ENCODE measurements around the gene CCNT1.
"Not testable (repeated sequence)": the region's sequence is repeated elsewhere in the genome, so short reads cannot be mapped to it uniquely, and the experiment has no call there.

The CCNT1 gene

DNA sequence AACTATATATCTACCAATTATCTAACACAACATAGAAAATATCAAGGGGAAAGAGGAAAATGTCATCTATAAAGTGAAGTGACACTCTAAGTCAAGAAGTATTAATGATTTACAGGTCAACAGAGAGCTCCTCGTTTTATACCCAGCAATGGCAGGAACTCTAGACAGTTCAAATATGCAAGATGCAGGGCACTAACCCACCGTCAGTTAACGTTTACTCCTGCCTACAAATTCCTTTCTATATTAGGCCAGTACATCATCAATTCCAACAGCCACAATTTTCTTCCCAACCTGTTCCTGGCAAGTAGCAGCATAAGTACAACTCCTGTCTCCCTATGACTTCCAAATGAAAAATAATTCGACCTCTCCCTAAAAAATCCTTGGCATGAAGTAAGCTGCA lies 25.5 kb downstream of the CCNT1 start:
- DNase-seq, result no peak

DNA sequence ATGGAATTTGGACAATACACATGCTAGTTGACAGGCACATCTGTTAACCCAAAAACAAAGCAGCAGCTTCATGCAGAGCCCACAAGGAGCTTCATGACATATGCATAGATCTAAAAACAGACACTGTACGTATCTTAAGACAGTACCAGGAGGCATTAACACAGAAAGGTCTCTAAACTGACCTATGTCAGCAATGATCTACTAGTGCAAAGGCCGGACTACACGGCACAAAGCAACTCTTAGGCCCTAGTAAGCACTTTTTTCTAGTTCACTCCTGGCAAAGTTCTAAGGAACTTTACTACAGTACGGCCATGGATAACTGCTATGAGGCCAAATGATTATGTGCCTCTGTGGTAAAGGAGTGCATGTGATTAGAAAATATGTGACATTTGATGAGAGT lies 26.1 kb downstream of the CCNT1 start:
- no peak for DNase-seq

DNA sequence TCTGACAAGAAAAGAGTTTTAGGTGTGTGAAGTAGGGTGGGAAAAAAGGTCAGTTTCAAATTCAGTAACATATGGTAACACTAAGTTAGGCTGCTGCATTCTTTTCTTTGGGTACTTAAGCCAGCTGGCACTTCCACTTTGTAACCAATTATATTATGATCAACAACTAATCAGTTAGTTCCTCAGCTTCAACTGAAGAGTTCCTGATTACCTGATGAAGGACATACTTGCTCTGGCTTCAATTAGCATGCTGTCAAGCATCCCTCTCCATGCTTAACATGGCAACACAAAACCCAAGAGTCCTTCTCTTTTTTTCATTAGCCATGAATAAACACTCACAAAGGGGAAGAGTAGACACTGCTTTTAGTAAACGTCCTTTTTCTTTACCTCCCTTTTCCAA lies 27.7 kb downstream of the CCNT1 start:
- DNase-seq, result no peak

DNA sequence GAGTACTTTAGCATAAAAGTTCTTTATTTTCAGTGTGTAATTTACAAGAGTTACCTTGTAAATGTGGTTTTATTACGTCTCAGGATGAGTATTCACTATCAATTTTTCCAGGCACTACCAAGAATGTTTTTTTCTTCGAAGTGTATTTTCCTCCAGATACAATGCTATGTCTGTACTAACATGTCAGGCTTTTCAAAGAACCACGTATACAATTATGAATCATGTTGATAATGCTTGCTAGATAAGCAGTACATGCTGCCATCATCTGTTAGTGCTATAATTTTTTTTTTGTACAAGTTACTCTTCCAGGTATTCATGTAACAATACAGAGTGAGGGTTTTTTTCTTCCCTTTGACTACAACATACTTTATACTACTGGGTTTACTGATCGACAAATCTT lies 28.9 kb downstream of the CCNT1 start:
- no peak for DNase-seq

DNA sequence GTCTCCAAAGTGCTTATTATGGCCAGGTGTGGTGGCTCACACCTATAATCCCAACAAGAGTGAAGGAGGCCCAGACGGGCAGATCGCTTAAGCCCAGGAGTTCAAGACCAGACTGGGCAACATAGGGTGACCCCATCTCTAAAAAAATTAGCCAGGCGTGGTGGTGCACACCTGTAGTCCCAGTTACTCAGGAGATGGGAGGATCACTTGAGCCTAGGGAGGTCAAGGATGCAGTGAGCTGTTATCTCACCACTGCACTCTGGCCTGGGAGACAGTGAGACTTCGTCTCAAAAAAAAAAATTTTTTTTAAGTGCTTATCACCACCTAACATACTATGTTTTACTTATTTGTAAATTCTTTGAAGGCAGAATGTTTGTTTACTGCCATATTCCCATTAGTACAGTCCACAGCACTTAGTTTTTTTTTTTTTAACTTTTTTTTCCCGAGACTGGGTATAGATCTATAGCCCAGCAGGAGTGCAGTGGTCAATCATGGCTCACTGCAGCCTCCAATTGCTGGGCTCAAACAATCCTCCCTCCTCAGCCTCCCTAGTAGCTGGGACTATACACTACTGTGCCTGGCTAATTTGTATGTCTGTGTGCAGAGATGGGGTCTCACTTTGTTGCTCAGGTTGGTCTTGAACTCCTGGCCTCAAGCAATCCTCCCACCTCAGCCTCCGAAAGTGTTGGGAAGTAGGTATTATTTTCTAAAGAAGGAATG lies 29.7 kb downstream of the CCNT1 start:
- DNase-seq, result no peak

DNA sequence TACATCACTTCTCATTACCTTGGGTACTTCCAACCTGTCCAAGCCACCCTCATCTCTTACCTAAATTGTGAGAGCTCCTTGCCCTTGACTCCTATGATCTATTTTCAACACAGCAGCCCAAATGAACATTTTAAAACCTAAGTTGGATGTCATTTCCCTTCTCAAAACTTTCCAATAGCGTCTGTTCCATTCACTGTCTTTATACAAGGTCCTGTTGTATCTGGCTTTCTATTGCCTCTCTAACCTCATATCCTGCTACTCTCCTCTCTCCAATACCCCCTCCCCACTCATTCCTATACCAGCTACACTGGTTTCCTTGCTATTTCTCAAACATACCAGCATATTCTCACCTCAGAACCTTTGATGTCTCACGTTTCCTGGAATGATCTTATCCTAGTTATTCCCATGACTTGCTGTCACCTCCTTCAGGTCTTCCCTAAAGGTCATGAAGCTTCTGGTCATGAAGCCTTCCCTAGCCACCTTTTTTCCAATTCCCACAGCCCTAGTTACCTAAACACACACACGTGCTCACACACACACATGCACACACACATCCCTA lies 30.4 kb downstream of the CCNT1 start:
- no peak for DNase-seq

DNA sequence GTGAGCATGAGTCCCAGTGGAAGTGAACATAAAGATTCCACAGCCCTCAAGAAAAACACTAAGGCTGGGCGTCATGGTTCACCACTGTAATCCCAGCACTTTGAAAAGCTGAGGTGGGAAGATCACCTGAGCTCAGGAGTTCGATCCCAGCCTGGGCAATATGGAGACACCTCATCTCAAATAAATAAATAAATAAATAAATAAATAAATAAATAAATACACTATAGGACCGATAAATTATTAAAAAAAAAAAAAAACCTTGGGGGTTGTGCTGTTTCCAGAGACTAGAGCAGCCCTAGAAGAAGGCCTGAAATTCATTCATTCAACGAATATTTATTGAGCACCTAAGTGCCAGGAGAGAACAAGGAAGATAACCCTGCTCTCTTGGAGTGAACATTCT lies 33.0 kb downstream of the CCNT1 start:
- no peak for DNase-seq

DNA sequence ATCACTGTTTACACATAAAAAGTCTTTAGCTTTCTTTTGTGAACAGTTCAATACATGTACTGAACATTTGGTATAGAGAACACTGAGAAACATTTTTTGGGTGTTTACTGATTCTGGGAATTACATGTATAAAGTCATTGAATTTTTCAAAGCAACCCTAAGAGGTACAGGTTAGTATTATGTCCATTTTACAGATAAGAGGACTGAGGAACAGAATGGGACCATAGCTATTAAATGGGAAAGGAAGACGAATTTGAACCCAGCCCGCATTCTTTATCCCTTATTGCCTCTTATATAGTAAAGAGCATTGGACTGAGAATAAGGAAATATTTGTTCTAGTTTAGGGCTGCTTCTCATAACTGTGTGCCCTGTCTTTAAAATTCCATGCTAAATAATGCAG lies 33.6 kb downstream of the CCNT1 start:
- DNase-seq, result no peak

DNA sequence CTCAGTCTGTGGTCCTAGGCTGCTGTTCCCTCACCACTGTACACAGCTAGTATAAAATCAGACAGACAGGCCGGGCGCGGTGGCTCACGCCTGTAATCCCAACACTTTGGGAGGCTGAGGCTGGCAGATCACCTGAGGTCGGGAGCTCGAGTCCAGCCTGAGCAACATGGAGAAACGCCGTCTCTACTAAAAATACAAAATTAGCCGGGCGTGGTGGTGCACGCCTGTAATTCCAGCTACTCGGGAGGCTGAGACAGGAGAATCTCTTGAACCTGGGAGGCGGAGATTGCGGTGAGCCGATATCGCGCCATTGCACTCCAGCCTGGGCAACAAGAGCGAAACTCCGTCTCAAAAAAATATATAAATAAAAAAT lies 34.0 kb downstream of the CCNT1 start:
- DNase-seq, result not testable (repeated sequence)

DNA sequence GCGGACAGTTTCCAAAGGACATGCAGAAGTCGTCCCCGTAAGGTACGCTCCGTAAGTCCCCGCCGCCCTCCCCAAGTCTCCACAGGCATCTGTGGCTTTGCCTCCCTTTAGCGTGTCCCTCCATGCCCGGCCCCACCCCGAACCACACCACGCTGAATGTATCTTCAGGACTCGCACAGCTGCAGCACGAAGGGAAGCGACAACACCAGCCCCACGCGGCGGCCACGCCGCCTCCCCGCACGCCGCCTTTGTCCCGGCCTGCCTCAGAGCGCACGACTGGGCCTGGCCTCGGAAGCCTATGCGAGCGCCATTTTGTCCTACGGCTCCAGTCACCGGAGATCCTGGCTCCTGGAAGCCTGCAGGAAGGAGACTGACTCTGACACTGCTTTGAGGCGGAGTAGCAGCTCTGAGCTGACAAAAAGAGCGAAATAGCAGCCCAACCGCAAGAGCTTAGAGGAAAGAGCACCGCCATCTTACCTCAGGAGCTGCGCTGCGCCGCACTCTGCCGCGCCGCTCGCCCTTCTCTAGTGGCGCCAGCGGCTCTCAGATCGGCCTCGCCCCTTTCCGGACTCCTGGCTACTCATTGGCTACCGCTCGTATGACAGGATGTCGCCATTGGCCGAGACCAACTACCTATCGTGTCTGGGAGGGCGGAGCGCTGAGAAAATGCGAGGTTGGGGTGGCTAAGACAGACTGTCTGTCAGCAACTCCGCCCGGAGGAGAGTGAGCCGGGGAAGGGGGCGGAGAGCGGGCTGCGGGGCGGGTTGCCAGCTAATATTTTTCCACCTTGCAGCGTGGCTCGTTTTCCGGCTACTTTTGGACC lies 34.6 kb downstream of the CCNT1 start, which contains the start of gene KANSL2:
TSS of gene KANSL2 (minus strand) at position 529 of the 823 bp plus-strand sequence. CDS start 606 bp downstream, outside the sequence.
- peak; percentile 96 for DNase-seq

DNA sequence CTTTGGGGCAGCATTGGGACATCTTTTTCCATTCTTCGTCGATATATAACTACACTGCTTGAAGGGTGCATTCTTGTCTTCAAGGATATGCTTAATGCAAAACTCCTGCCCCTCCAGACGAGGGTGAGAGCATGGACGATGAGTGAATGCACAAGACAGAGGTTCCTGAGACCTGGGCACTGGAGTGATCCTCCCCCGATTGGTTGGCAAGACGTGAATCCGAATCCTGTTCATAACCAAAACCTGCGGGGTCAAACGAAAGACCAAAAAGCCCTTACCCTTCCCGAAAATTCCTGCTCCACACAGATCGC lies 35.2 kb downstream of the CCNT1 start:
- no peak for DNase-seq

DNA sequence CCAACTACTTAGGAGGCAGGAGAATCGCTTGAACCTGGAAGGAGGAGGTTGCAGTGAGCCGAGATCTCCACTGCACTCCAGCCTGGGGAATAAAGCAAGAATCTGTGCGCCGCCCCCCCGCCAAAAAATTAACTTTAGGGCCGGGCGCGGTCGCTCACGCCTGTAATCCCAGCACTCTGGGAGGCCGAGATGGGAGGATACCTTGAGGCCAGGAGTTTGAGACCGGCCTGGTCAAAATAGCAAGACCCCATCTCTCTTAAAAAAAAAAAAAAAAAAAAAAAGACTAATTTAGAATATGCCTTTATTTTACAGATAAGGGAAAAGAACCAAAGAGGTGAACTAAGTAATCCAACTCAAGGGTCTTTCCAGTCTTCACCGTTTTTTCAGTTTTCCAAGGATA lies 35.6 kb downstream of the CCNT1 start:
- DNase-seq, result no peak

DNA sequence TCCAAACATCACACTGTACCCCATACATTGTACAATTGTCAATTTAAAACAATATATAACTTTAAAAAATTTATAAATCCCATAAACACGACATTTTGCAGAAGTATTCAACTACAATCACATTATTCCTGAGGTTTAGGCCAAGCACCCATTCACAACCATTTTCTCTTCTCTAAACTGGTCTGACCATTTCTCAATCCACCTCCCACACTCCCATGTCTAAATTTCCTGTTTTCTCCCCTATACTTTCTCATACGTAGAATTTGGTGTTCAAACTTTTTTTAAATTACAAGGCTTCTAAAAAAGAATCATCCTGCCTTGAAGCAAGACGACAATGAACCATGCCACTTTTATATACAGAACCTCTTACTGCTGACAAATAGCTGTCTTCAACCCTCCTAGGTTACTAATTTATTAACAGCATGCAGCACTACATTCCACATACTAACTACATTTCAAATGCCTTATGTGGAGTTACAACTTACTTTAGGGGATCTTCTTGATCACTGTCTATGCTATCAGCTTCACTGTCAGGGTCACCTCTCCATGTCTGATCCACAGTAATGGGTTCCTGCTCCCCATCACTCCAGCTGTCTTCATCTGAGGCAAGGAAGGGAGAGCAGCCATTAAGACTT lies 37.8 kb downstream of the CCNT1 start:
- DNase-seq, result no peak

DNA sequence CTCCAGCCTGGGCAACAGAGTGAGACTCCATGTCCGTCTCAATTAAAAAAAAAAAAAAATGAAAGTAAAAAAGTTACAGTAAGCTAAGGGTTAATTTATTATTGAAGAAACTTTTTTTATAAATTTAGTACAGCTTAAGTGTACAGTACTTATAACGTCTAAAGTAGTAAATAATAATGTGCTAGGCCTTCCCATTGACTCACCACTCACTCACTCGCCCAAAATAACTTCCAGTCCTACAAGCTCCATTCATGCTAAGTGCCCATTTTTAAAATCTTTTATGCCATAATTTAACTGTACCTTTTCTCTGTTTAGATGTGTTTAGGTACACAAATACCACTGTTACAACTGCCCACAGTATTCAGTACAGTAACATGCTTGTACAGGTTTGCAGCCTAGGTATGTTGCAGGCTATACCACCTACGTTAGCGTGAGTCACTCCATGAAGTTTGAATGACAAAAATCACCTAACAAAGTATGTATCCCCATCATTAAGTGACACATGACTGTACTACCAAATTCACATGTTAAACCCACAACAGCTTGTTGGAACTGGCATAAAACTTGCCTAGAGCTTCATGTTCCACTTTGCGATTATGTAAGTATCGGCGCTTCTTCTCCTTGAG lies 45.2 kb downstream of the CCNT1 start:
- DNase-seq, result no peak

DNA sequence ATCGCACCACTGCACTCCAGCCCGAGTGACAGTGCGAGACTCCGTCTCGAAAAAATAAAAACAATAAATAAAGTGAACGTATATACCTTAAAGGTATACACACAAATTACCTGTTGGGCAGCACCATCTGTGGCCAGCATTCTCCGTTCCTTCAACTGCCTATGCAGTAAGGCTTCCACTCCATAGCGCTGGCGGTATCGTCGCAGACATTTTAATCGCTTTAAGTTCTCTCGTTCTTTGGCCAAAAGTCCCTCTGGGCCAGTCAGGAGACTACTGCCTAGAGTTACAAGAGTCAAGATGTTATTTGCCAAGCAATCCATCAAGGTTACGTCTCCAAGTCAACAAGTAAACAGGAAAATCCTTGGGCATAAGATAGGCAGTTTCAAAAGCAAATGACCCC lies 47.5 kb downstream of the CCNT1 start:
- no peak for DNase-seq

DNA sequence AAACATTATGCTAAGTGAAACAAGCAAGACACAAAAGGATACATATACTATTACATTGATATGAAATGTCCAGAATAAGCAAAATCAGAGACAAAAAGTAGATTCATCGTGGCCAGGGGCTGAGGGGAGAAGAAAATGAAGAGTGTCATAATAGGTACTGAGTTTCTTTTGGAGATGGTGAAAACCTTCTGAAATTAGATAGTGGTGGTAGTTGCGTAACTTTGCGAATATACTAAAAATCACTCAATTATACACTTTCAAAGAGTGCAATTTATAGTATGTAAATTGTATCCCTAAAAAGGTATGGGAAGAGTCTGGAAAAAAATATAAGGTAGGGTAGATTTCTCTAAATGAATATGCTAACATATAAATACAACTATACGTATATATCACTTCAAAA lies 56.6 kb downstream of the CCNT1 start:
- DNase-seq, result no peak

DNA sequence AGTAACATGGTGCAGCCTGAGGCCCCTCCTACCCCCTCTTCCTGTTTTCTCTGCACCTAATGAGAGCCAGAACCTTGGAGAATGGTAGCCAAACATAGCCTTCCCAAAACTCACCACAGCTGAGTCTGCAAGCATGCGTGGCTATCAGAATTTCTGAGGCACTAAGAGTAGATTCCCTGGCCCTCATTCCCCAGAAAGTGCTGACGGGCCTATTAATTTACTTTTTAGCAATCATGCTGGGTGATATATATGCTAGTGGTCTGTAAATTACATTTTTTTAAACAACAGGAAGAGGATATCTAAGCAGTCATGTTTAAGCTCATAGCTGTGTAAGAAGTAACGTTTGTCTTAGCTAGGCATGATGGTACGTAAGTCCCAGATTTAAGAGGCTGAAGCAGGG lies 64.8 kb downstream of the CCNT1 start:
- no peak for DNase-seq

DNA sequence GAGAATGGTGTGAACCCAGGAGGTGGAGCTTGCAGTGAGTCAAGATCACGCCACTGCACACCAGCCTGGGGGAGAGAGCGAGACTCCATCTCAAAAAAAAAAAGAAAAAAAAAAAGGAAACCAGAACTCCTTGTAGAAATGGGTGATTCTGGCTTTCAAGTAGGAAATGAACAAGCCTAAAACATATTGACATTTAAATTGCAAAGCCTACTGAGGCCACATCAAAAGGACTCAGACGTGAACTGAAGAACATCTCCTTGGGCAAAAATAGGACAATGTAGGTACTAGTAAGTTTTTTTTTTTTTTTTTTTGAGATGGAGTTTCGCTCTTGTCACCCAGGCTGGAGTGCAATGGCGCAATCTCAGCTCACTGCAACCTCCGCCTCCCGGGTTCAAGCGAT lies 71.2 kb downstream of the CCNT1 start:
- DNase-seq, result not testable (repeated sequence)

DNA sequence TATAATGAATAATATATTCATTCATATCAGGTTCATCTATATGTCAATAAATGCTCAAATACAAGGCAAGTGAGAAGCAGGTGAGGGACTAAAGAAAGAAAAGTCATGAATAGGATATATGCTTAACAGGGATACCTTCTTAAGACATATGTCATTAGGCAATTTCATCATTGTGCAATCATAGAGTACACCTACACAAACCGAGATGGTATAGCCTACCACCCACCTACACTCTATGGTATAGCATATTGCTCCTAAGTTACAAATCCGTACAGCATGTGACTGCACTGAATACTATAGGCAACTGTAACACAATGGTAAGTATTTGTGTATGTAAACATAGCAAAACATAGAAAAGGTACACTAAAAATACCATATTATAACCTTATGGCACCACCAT lies 73.5 kb downstream of the CCNT1 start:
- no peak for DNase-seq

DNA sequence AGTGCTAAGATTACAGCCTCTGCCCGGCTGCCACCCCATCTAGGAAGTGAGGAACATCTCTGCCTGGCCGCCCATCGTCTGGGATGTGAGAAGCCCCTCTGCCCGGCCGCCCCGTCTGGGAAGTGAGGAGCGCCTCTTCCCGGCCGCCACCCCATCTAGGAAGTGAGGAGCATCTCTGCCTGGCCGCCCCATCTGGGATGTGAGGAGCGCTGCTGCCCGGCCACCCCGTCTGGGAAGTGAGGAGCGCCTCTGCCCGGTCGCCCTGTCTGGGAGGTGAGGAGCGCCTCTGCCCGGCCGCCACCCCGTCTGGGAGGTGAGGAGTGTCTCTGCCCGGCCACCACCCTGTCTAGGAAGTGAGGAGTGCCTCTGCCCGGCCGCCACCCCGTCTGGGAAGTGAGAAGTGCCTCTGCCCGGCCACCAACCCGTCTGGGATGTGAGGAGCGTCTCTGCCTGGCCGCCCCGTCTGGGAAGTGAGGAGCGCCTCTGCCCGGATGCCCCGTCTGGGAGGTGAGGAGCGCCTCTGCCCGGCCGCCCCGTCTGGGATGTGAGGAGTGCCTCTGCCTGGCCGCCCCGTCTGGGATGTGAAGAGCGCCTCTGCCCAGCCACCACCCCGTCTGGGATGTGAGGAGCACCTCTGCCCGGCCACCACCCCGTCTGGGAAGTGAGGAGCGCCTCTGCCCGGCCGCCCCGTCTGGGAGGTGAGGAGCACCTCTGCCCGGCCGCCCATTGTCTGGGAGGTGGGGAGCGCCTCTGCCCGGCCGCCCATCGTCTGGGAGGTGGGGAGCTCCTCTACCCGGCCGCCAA lies 74.6 kb downstream of the CCNT1 start:
- not testable (repeated sequence) for DNase-seq

DNA sequence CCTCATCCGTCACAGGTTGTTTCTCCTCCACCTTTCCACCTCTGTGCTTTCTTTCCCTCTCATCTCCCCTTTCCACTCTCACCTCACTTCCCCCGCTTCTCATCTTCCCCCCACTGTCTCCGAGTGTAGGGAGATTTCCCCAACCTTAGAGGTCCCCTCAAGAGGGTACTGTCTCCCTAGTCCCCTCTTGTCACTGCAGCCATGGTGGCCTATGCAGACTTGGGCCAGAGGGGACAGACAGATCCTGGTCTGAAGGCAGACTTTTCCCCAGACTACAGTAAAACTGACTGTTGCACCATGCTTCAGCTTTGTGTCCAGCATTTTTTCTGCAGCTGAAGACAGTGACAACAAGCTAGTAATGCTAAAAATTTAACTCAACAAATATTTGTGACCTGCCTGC lies 75.7 kb downstream of the CCNT1 start:
- no peak for DNase-seq

DNA sequence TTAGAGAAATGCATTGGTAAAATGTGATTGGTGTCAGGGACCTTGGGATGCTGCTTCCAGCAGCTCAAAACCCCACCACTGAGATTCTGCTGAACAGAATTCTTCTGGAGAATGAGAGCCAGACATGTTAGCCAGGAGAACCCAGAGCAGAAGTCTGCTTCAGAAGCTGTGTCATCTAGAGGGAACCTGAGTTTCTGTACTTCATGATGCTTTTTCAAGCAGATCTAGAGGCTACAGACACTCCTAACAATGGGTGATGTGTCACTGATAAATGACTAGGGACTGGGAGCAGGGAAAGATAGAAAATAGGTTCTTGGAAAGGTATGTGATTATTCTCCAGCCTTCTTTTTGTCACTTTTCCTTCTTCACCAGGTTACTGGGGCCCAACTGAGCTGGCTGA lies 76.1 kb downstream of the CCNT1 start:
- DNase-seq, result no peak

All from activated effector memory CD4-positive, alpha-beta T cell treated with Interleukin-2 at 50 U/mL for 16 hours (primary cell).